Suprapubic skin (tissue), 3 donors: ENCODE measurements around the gene STAB2.

Source experiments
- CTCF ChIP-seq, 2 donors: fragments of 200-600 bp in 1 of 2; fragments of 450-650 bp in 1 of 2; sonication (generic) in 1 of 2; IDR thresholded peaks; one replicate each; pipeline ENCODE4 v1.5.1; 2016 to 2019; ENCODE audit warnings: antibody characterized with exemption in 2 of 2, mild to moderate bottlenecking in 1 of 2, moderate library complexity in 1 of 2
- EP300 ChIP-seq: sonication (generic); formaldehyde crosslinking; IDR thresholded peaks from one replicate; pipeline ENCODE4 v1.6.1; 2017; ENCODE audit warnings: antibody characterized with exemption

GRCh38 chr12:103748875-103749274 lies 161.8 kb downstream of the STAB2 start:
- TF ChIP-seq CTCF (IDR thresholded peaks at IDR 0.05) (no peak), EP300 (no peak)
